Stimulated activated naive CD8-positive, alpha-beta T cell treated with anti-CD3 and anti-CD28 coated beads, Interleukin-15, amount 100 ng/mL, for 72 hours (primary cell): ENCODE results near the gene CYP27B1.
"Not testable (repeated sequence)": the region's sequence is repeated elsewhere in the genome, so short reads cannot be mapped to it uniquely, and the experiment has no call there.

Experiments used
- ATAC-seq: fragments of 150-1000 bp; cut with Tn5 transposase; 2 replicates; pipeline ENCODE4 v1.10.0; 2021; ENCODE audit warnings: mild to moderate bottlenecking, moderate library complexity
- DNase-seq, 2 donors: peaks; one replicate each; pipeline ENCODE4 v3.0.0; 2021 to 2022
- H3K27ac Mint-ChIP-seq, 2 donors: one replicate each; pipeline ENCODE4 v1.8.0; 2022; ENCODE audit warnings: mild to moderate bottlenecking in 2 of 2, mixed read lengths in 2 of 2, moderate library complexity in 2 of 2
- H3K27me3 Mint-ChIP-seq: one replicate; pipeline ENCODE4 v1.8.0; 2022; ENCODE audit warnings: mixed read lengths
- H3K4me1 Mint-ChIP-seq: one replicate; pipeline ENCODE4 v1.8.0; 2022; ENCODE audit warnings: mild to moderate bottlenecking, mixed read lengths
- H3K4me3 Mint-ChIP-seq, 2 donors: one replicate each; pipeline ENCODE4 v1.8.0; 2022; ENCODE audit warnings: mild to moderate bottlenecking in 2 of 2, mixed read lengths in 2 of 2, moderate library complexity in 1 of 2
- H3K9me3 Mint-ChIP-seq, 2 donors: one replicate each; pipeline ENCODE4 v1.8.0; 2022; ENCODE audit warnings: mixed read lengths in 2 of 2

The CYP27B1 gene

GRCh38 chr12:57729321-57729844 lies 37.5 kb downstream of the CYP27B1 start:
- Mint-ChIP-seq H3K27me3 (no peaks in the 10 kb centered on the region), H3K4me3 (no peak overlapping the region), H3K4me1 (peaks cover 8% of the 10 kb centered on the region), H3K27ac (peak overlapping the region; percentile 2 to 79), H3K9me3 (no peaks in the 10 kb centered on the region)
- DNase-seq (peak in 1 of 2 donors; percentile 8), ATAC-seq (no peak)

GRCh38 chr12:57727758-57728395 lies 39.0 kb downstream of the CYP27B1 start:
- Mint-ChIP-seq H3K9me3 (no peaks in the 10 kb centered on the region), H3K4me1 (peaks cover 8% of the 10 kb centered on the region), H3K27ac (peak overlapping the region in 1 of 2 donors; percentile 79), H3K4me3 (no peak overlapping the region), H3K27me3 (no peaks in the 10 kb centered on the region)
- DNase-seq (peak in 1 of 2 donors; percentile 8), ATAC-seq (no peak)

GRCh38 chr12:57726884-57727757 lies 39.8 kb downstream of the CYP27B1 start:
- DNase-seq (peak in 1 of 2 donors; percentile 12), ATAC-seq (no peak)
- Mint-ChIP-seq H3K4me3 (no peak overlapping the region), H3K9me3 (no peaks in the 10 kb centered on the region), H3K27ac (peak overlapping the region in 1 of 2 donors; percentile 51), H3K4me1 (peaks cover 8% of the 10 kb centered on the region), H3K27me3 (no peaks in the 10 kb centered on the region)

- H3K4me1 Mint-ChIP-seq, result peaks cover 12% of the 10 kb centered on the region
- peak overlapping the region in 1 of 2 donors; percentile 75 for H3K27ac Mint-ChIP-seq
- peak overlapping the region in 1 of 2 donors; percentile 34 for H3K4me3 Mint-ChIP-seq
- H3K9me3 Mint-ChIP-seq, result no peaks in the 10 kb centered on the region
- DNase-seq, result no peak
- no peaks in the 10 kb centered on the region for H3K27me3 Mint-ChIP-seq
- ATAC-seq, result peak; percentile 52
Measured at GRCh38 chr12:57726151-57726883, 40.6 kb downstream of the CYP27B1 start.

- Mint-ChIP-seq H3K9me3 (no peaks in the 10 kb centered on the region), H3K4me1 (peaks cover 12% of the 10 kb centered on the region), H3K4me3 (no peak overlapping the region), H3K27ac (peak overlapping the region in 1 of 2 donors; percentile 75), H3K27me3 (no peaks in the 10 kb centered on the region)
- no peak for DNase-seq
- no peak for ATAC-seq
Measured at GRCh38 chr12:57725851-57726150, 41.1 kb downstream of the CYP27B1 start.

- H3K4me3 Mint-ChIP-seq, result no peak overlapping the region
- peaks cover 12% of the 10 kb centered on the region for H3K4me1 Mint-ChIP-seq
- DNase-seq (no peak), ATAC-seq (no peak)
- H3K9me3 Mint-ChIP-seq, result no peaks in the 10 kb centered on the region
- H3K27ac Mint-ChIP-seq, result peak overlapping the region in 1 of 2 donors; percentile 51
- H3K27me3 Mint-ChIP-seq, result no peaks in the 10 kb centered on the region
Measured at GRCh38 chr12:57724936-57725740, 41.7 kb downstream of the CYP27B1 start.

- Mint-ChIP-seq H3K27ac (no peak overlapping the region), H3K4me1 (peaks cover 12% of the 10 kb centered on the region), H3K4me3 (no peak overlapping the region), H3K9me3 (no peaks in the 10 kb centered on the region), H3K27me3 (no peaks in the 10 kb centered on the region)
- no peak for DNase-seq
- ATAC-seq, result no peak
Measured at GRCh38 chr12:57724003-57724935, 42.6 kb downstream of the CYP27B1 start.

- Mint-ChIP-seq H3K9me3 (no peaks in the 10 kb centered on the region), H3K4me1 (peaks cover 12% of the 10 kb centered on the region), H3K27ac (no peak overlapping the region), H3K4me3 (no peak overlapping the region), H3K27me3 (no peaks in the 10 kb centered on the region)
- ATAC-seq (no peak), DNase-seq (no peak)
Measured at GRCh38 chr12:57723630-57723962, 43.3 kb downstream of the CYP27B1 start.

GRCh38 chr12:57722716-57723629 lies 43.9 kb downstream of the CYP27B1 start:
- peaks cover 12% of the 10 kb centered on the region for H3K4me1 Mint-ChIP-seq
- H3K27me3 Mint-ChIP-seq, result no peaks in the 10 kb centered on the region
- no peak overlapping the region for H3K27ac Mint-ChIP-seq
- no peaks in the 10 kb centered on the region for H3K9me3 Mint-ChIP-seq
- DNase-seq (no peak), ATAC-seq (no peak)
- no peak overlapping the region for H3K4me3 Mint-ChIP-seq

- not testable (repeated sequence) for H3K27me3 Mint-ChIP-seq, ATAC-seq, DNase-seq, H3K9me3 Mint-ChIP-seq, H3K4me3 Mint-ChIP-seq
- Mint-ChIP-seq H3K4me1 (peaks cover 12% of the 10 kb centered on the region), H3K27ac (peak overlapping the region; percentile 31 to 57)
Measured at GRCh38 chr12:57721846-57722608, 44.9 kb downstream of the CYP27B1 start.

- Mint-ChIP-seq H3K4me1 (peaks cover 7% of the 10 kb centered on the region), H3K9me3 (no peaks in the 10 kb centered on the region), H3K27me3 (no peaks in the 10 kb centered on the region), H3K4me3 (no peak overlapping the region), H3K27ac (peak overlapping the region in 1 of 2 donors; percentile 62)
- DNase-seq (no peak), ATAC-seq (no peak)
Measured at GRCh38 chr12:57720606-57721595, 46.0 kb downstream of the CYP27B1 start.
